HepG2 (cell line): ENCODE results near the gene TSPAN31. TPM values are rescaled to one million over a fixed set of nuclear protein-coding genes. Genes with fewer than 3 reads are reported as not detected.

ENCODE experiments used
- ATF3 ChIP-seq: sonication (generic); formaldehyde crosslinking; IDR thresholded peaks from 2 replicates; pipeline ENCODE4 v1.4.0; 2020; ENCODE audit warnings: missing genetic modification reagents
- CENPX ChIP-seq: sonication (generic); formaldehyde crosslinking; IDR thresholded peaks from 2 replicates; pipeline ENCODE4 v1.9.0; 2021; ENCODE audit warnings: mild to moderate bottlenecking, missing genetic modification reagents, moderate library complexity
- DR1 ChIP-seq: sonication (generic); formaldehyde crosslinking; IDR thresholded peaks from 2 replicates; pipeline ENCODE4 v1.8.0; 2021; ENCODE audit warnings: mild to moderate bottlenecking, missing genetic modification reagents, inconsistent platforms
- FLYWCH1 ChIP-seq: sonication (generic); formaldehyde crosslinking; IDR thresholded peaks from 2 replicates; pipeline ENCODE4 v1.8.1; 2023; ENCODE audit warnings: mild to moderate bottlenecking, missing genetic modification reagents
- FOSL2 ChIP-seq: sonication (generic); formaldehyde crosslinking; IDR thresholded peaks from 2 replicates; pipeline ENCODE4 v1.4.0; 2020; ENCODE audit warnings: missing genetic modification reagents
- FOXM1 ChIP-seq: sonication (generic); formaldehyde crosslinking; IDR thresholded peaks from 2 replicates; pipeline ENCODE4 v1.5.0; 2020; ENCODE audit warnings: missing genetic modification reagents
- HINFP ChIP-seq: sonication (generic); formaldehyde crosslinking; IDR thresholded peaks from 2 replicates; pipeline ENCODE4 v1.4.0; 2020; ENCODE audit warnings: low read depth, mild to moderate bottlenecking, missing genetic modification reagents
- IKZF4 ChIP-seq: sonication (generic); formaldehyde crosslinking; IDR thresholded peaks from 2 replicates; pipeline ENCODE4 v1.5.1; 2020; ENCODE audit warnings: borderline replicate concordance, mild to moderate bottlenecking, low read depth, missing genetic modification reagents; ENCODE audit errors: not compliant biosample characterization
- NFIB ChIP-seq: sonication (generic); formaldehyde crosslinking; IDR thresholded peaks from 2 replicates; pipeline ENCODE4 v1.9.0; 2021; ENCODE audit warnings: missing genetic modification reagents, mild to moderate bottlenecking, borderline replicate concordance
- PCBP2 ChIP-seq: fragments of 200-400 bp; formaldehyde crosslinking; optimal IDR thresholded peaks from 2 replicates; pipeline ENCODE3; 2018; ENCODE audit warnings: low read length, low read depth; ENCODE audit not compliant: poor library complexity, severe bottlenecking
- RARG ChIP-seq: sonication (generic); formaldehyde crosslinking; IDR thresholded peaks from 2 replicates; pipeline ENCODE4 v1.4.0; 2020; ENCODE audit warnings: low read depth, mild to moderate bottlenecking, missing genetic modification reagents
- RNF219 ChIP-seq: sonication (generic); formaldehyde crosslinking; IDR thresholded peaks from 2 replicates; pipeline ENCODE4 v1.5.0; 2020; ENCODE audit warnings: mild to moderate bottlenecking, missing genetic modification reagents
- SALL2 ChIP-seq: sonication (generic); formaldehyde crosslinking; IDR thresholded peaks from 2 replicates; pipeline ENCODE4 v1.8.1; 2023; ENCODE audit warnings: mild to moderate bottlenecking, missing genetic modification reagents, inconsistent platforms
- SAP130 ChIP-seq: IDR thresholded peaks from 2 replicates; pipeline ENCODE4 v1.6.1; 2016; ENCODE audit warnings: low read depth
- SNAPC2 ChIP-seq: sonication (generic); formaldehyde crosslinking; IDR thresholded peaks from 2 replicates; pipeline ENCODE4 v1.8.1; 2022; ENCODE audit warnings: mild to moderate bottlenecking, missing genetic modification reagents
- SOX6 ChIP-seq, 2 experiments: fragments of 450-650 bp in 1 of 2; sonication (generic) in 1 of 2; formaldehyde crosslinking in 1 of 2; IDR thresholded peaks; 2 replicates each; pipeline versions ENCODE4 v1.4.0 to v1.6.1; 2017 to 2020; ENCODE audit warnings: antibody characterized with exemption in 1 of 2, mild to moderate bottlenecking in 1 of 2, missing genetic modification reagents in 1 of 2
- SRY ChIP-seq: sonication (generic); formaldehyde crosslinking; IDR thresholded peaks from 2 replicates; pipeline ENCODE4 v1.8.0; 2022; ENCODE audit warnings: mild to moderate bottlenecking, missing genetic modification reagents
- STAG1 ChIP-seq: sonication (generic); formaldehyde crosslinking; IDR thresholded peaks from 2 replicates; pipeline ENCODE4 v1.4.0; 2020; ENCODE audit warnings: missing genetic modification reagents
- TGIF2 ChIP-seq: IDR thresholded peaks from 2 replicates; pipeline ENCODE4 v1.6.1; 2016; ENCODE audit warnings: control low read depth, missing compliant biosample characterization
- TOPORS ChIP-seq: sonication (generic); formaldehyde crosslinking; IDR thresholded peaks from 2 replicates; pipeline ENCODE4 v1.8.0; 2023; ENCODE audit warnings: mild to moderate bottlenecking, missing genetic modification reagents
- U2AF1 ChIP-seq: fragments of 200-400 bp; formaldehyde crosslinking; optimal IDR thresholded peaks from 2 replicates; pipeline ENCODE3; 2017; ENCODE audit warnings: mild to moderate bottlenecking, low read depth, low read length
- ZBTB14 ChIP-seq: sonication (generic); formaldehyde crosslinking; IDR thresholded peaks from 2 replicates; pipeline ENCODE4 v1.4.0; 2020; ENCODE audit warnings: missing genetic modification reagents
- ZNF160 ChIP-seq: sonication (generic); formaldehyde crosslinking; IDR thresholded peaks from 2 replicates; pipeline ENCODE4 v1.8.0; 2022; ENCODE audit warnings: mild to moderate bottlenecking, inconsistent platforms, missing genetic modification reagents
- ZNF260 ChIP-seq: sonication (generic); formaldehyde crosslinking; IDR thresholded peaks from 2 replicates; pipeline ENCODE4 v1.4.0; 2020; ENCODE audit warnings: missing genetic modification reagents, low read depth, mild to moderate bottlenecking, borderline replicate concordance
- ZNF317 ChIP-seq: sonication (generic); formaldehyde crosslinking; IDR thresholded peaks from 2 replicates; pipeline ENCODE4 v1.5.0; 2020; ENCODE audit warnings: mild to moderate bottlenecking, missing genetic modification reagents
- ZNF333 ChIP-seq: sonication (generic); formaldehyde crosslinking; IDR thresholded peaks from 2 replicates; pipeline ENCODE4 v1.4.0; 2020; ENCODE audit warnings: mild to moderate bottlenecking, missing genetic modification reagents, borderline replicate concordance
- polyA plus RNA-seq, 8 experiments: library from polyadenylated mRNA; depleted of rRNA in 3 of 8; stranded (reverse) in 7 of 8; unstranded in 1 of 8; fragments of >200 nt; fragmentation: Illumina TruSeq in 4 of 8; extraction: Trizol in 4 of 8; gene quantifications; 2 replicates each; pipeline versions ENCODE4 v1.2.1 to v1.2.3, GENCODE V29; 2011 to 2016; ENCODE audit warnings: low read depth in 4 of 8, missing spikeins in 1 of 8, mixed read lengths in 1 of 8; ENCODE audit not compliant: insufficient read depth in 1 of 8
- total RNA-seq, 5 experiments: library from RNA; depleted of rRNA; stranded (reverse); fragments of >200 nt; fragmentation: Illumina TruSeq; extraction: Trizol; gene quantifications; 2 replicates each; pipeline ENCODE4 v1.2.3, GENCODE V29; 2016; ENCODE audit warnings: low read depth in 1 of 5

The TSPAN31 gene
- total and polyA plus RNA-seq, 2 of the 13 experiments (the other 11 are each of a cell fraction or from before 2014, with no cell fraction given): 10.4 to 24.6 TPM

- no peak for TF ChIP-seq ZBTB14 (CRISPR knock-in tag)
- TF ChIP-seq ZNF333 (CRISPR knock-in tag): no peak; the same call in 1 of the 2 replicates
- TF ChIP-seq ZNF317 (CRISPR knock-in tag): no peak; the same call in 1 of the 2 replicates
- peak; percentile 63; the same call in 1 of the 2 replicates for TF ChIP-seq FLYWCH1 (CRISPR knock-in tag)
- TF ChIP-seq ATF3 (CRISPR knock-in tag): peak; percentile 59; the same call in 1 of the 2 replicates
- TF ChIP-seq SALL2 (CRISPR knock-in tag): peak; percentile 74
- TF ChIP-seq SRY (CRISPR knock-in tag): peak; percentile 95
- peak; percentile 83 for TF ChIP-seq TGIF2 (CRISPR knock-in tag)
- no peak for TF ChIP-seq ZNF260 (CRISPR knock-in tag)
- no peak for TF ChIP-seq FOXM1 (CRISPR knock-in tag)
- TF ChIP-seq RARG (CRISPR knock-in tag): no peak
- TF ChIP-seq TOPORS (CRISPR knock-in tag): peak; percentile 78
- TF ChIP-seq SAP130 (CRISPR knock-in tag): peak; percentile 100
- no peak for TF ChIP-seq CENPX (CRISPR knock-in tag)
- no peak for TF ChIP-seq PCBP2
- TF ChIP-seq SOX6 (IDR thresholded peaks at IDR 0.05): no peak
- peak; percentile 62 for TF ChIP-seq SOX6 (CRISPR knock-in tag; IDR thresholded peaks at IDR 0.05)
- TF ChIP-seq FOSL2 (CRISPR knock-in tag): no peak; the same call in 1 of the 2 replicates
- peak; percentile 86 for TF ChIP-seq DR1 (CRISPR knock-in tag)
- TF ChIP-seq RNF219: no peak
- peak; percentile 89; the same call in 1 of the 2 replicates for TF ChIP-seq SNAPC2 (CRISPR knock-in tag)
- no peak for TF ChIP-seq ZNF160
- peak; percentile 72; the same call in 1 of the 2 replicates for TF ChIP-seq HINFP (CRISPR knock-in tag)
- TF ChIP-seq IKZF4 (CRISPR knock-in tag): peak; percentile 84
- TF ChIP-seq NFIB (CRISPR knock-in tag): peak; percentile 74; the same call in 1 of the 2 replicates
- no peak for TF ChIP-seq STAG1 (CRISPR knock-in tag)
- peak; percentile 90 for TF ChIP-seq U2AF1
These were observed 27.1 kb downstream of the TSPAN31 start, which contains the start of gene METTL1 (continued) for GRCh38 chr12:57771873-57772428.
